Measurements from ENCODE around the gene SLC30A9.

DNA sequence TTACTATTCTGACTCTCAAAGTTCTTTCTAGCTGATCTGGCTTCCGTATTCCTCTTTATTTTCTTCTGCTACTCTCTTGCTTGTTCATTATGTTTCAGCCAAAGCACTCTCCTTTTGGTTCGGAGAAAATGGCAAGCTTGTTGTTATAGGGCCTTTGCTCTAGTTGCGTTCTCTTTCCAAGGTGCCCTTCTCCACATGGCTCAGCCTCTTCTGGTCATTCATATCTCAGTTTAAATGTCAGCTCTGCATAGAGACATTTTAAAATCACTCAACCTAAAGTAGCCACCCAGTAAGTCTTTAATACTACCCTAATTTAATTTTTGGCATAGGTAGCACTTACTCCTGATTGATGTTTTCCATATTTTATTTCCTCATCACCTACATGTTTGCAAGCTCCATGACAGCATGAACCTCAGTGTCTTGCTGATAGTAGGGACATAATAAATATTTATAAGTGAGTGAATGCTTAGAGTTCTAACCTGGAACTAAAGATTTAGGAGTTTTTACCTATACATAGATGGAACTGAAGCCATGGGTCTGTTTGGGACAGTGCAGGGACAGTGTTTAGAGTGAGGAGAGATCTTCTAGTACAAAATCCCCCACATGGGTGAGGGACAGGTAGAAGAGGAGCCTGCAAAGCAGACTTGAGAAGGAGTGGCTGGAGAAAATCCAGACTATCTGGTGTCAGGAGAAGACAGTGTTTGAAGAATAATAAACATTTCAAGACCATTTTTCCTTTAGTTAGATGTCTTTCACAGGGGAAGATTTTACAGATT, 17.9 kb downstream of the SLC30A9 start:
- TF ChIP-seq, protein P1, sequence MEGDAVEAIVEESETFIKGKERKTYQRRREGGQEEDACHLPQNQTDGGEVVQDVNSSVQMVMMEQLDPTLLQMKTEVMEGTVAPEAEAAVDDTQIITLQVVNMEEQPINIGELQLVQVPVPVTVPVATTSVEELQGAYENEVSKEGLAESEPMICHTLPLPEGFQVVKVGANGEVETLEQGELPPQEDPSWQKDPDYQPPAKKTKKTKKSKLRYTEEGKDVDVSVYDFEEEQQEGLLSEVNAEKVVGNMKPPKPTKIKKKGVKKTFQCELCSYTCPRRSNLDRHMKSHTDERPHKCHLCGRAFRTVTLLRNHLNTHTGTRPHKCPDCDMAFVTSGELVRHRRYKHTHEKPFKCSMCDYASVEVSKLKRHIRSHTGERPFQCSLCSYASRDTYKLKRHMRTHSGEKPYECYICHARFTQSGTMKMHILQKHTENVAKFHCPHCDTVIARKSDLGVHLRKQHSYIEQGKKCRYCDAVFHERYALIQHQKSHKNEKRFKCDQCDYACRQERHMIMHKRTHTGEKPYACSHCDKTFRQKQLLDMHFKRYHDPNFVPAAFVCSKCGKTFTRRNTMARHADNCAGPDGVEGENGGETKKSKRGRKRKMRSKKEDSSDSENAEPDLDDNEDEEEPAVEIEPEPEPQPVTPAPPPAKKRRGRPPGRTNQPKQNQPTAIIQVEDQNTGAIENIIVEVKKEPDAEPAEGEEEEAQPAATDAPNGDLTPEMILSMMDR (IDR thresholded peaks at IDR 0.05; ENCODE audit: low read length) = no peak
- TF ChIP-seq EZH2 (optimal IDR thresholded peaks at IDR 0.05; ENCODE audit: low read depth, low read length) = no peak
- TF ChIP-seq EZH2phosphoT487 (IDR thresholded peaks at IDR 0.05; ENCODE audit: low read length) = no peak

Data from MM.1S (cell line).